HL-60/S4 (cell line): Measurements from ENCODE around the gene KCNJ1.

ENCODE experiments used
- in situ Hi-C: fragments of 300-500 bp; cut with MboI; formaldehyde crosslinking; loops from 2 replicates; pipeline ENCODE4 v1.14.3; 2022; ENCODE audit warnings: low sequenced_read_pairs

Gene KCNJ1

DNA sequence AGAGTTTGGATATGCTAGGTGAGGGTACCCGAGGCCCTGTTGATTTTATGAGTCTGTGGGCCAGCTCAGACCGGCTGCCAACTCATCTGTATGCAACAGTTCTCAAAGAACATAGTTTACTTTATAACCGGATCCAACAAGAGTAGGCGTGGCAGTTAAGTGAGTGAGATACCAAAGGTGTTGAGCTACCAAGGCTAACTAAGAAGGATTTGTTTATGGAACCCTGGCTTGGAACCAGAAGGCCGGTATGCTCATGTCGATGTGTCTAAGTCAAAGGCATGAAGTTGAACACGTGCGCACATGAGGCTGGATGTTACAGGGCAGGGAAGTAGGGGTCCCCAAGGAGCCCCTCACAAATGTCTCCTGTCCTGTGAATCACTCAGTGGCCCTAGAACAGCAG lies at the start of gene KCNJ1:
TSS of gene KCNJ1 (minus strand) at position 20 of the 400 bp plus-strand sequence. CDS start 27,053 bp downstream, outside the sequence.
- in situ Hi-C loops, result no loop called here

DNA sequence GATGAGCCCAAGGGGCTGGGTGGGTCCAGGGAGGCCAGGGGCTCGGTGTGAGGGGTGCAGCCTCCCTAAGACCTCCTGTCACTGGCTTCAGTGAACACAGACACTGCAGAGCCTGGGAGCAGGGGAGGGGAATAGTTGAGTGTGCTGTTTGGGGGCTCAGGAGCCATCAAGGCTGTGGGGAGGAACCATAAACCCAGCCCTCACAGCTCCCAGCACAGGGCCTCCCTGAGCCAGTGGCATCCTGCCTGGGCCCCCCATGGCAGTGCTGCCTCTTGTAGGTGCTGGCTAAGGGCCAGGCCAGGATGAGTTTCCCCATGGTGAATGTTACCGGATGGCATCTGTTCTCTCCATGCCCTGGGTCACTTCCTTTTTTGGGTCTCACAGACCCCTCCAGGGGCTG lies 49.6 kb upstream of the KCNJ1 start:
- in situ Hi-C loops, result no loop called here

DNA sequence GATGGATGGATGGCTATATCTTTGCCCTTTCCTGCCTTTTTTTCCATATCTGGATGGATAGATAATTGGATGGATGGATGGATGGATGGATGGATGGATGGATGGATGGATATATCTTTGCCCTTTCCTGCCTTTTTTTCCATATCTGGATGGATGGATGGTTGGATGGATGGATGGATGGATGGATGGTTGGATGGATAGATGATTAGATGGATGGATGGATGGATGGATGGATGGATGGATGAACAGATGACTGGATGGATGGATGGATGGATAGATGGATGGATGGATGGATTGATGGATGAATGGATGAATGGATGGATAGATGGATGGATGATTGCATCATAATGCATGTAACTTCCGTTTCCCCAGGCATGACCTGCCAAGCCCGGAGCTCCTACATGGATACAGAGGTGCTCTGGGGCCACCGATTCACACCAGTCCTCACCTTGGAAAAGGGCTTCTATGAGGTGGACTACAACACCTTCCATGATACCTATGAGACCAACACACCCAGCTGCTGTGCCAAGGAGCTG lies 49.0 kb upstream of the KCNJ1 start:
- in situ Hi-C loops, result no loop called here

DNA sequence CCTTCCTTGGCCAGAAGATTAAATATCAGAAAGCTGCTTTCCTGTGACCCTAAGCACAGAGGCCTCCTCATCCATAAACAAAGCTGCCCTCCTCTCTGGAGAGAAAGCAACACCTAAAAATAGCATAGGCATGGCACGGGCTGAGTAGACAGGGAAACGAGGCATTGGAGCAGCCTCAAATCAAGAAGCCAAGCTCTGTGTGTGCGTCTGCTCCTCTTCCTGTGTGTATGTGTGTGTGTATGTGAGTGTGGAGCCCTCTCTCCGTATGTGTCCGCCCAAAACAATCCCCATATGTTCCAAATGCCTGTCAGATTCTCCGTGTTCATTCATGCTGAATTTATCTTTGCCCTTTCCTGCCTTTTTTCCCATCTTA lies 48.0 kb upstream of the KCNJ1 start:
- in situ Hi-C loops, result no loop called here

DNA sequence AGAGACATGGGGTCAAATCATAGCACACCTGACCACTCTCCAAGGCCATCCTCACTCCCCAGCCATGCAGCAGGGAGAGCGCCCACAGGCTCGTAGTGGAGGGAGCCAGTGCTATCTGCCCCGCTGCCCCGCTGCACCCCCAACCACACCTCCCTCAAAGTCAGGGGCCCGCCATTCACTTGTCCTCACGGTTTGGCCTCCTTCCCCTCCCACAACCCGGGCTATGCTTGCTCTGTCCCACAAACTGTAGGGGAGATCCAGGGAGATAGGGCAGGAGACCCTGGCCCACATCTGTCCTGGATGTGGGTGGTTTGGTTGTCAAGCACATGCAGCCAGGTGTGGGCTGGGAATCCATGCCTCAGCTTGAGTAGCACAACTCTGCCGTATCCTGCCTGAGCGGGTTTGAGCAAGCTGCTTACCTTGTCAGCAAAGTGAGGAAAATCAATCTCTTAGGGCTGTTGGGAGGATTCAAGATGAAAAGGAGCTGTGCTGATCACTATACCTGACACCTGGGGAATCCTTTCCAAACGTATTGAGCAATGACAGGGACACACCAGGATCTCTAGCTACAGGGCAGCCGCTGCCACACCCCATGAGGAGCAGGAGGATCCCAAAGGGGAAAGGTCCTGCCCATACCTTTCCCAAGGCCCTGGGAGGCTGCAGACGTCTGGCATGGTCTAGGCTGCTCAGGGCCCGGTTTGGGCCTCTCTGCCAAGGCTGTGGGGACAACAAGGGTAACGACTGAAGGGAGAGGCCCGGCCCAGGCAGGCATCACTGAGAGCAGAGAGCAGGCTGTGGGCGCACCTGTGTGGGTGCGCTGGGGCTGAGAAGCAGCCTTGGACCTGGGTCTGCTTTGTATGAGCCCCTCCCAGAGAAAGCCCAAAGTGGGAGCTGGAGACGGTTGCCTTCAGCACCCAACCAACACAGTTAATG lies 47.4 kb upstream of the KCNJ1 start:
- in situ Hi-C loops, result no loop called here

DNA sequence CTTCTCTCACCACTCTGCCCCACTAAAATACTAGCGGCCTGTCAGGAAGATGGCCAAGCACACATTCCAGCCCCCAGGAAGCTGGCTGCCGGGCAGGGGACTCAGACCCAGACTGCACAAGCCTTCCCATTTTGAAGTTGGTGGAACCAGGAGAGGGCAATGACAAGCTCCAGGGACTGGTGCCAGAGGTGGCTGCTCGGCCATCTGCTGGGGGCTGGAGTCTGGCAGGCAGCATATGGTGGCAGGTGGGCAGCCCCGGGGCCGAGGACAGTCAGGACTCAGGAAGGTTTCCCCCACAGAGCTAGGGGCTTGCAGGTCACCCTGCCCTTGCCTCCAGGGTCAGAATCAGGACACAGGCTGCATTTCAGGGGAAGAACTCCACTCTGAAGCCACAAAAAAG lies 46.7 kb upstream of the KCNJ1 start:
- in situ Hi-C loops, result no loop called here

DNA sequence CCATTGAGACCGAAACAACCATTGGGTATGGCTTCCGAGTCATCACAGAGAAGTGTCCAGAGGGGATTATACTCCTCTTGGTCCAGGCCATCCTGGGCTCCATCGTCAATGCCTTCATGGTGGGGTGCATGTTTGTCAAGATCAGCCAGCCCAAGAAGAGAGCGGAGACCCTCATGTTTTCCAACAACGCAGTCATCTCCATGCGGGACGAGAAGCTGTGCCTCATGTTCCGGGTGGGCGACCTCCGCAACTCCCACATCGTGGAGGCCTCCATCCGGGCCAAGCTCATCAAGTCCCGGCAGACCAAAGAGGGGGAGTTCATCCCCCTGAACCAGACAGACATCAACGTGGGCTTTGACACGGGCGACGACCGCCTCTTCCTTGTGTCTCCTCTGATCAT lies 44.6 kb upstream of the KCNJ1 start:
- in situ Hi-C loops, result no loop called here

DNA sequence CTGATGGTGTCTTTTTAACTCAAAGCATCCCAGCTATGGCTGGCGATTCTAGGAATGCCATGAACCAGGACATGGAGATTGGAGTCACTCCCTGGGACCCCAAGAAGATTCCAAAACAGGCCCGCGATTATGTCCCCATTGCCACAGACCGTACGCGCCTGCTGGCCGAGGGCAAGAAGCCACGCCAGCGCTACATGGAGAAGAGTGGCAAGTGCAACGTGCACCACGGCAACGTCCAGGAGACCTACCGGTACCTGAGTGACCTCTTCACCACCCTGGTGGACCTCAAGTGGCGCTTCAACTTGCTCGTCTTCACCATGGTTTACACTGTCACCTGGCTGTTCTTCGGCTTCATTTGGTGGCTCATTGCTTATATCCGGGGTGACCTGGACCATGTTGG lies 44.1 kb upstream of the KCNJ1 start:
- in situ Hi-C loops, result no loop called here

DNA sequence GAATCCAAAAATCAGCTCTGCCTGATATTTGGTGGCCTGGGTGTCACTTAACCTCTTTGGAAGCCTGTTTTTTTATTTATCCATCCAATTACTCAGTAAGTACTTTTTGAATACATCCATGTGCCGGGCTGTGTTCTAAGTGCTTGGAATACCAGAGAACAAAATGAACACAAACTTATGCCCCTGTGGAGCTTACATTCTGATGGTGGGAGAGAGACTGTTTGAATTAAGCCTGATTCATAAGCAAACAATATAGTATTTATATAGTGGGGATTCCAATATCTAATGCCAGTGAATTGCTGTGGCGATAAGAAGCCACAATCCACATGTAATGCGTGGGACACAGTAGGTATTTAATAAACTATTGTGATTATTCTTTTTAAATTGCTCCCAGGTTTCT lies 43.5 kb upstream of the KCNJ1 start:
- in situ Hi-C loops, result no loop called here

DNA sequence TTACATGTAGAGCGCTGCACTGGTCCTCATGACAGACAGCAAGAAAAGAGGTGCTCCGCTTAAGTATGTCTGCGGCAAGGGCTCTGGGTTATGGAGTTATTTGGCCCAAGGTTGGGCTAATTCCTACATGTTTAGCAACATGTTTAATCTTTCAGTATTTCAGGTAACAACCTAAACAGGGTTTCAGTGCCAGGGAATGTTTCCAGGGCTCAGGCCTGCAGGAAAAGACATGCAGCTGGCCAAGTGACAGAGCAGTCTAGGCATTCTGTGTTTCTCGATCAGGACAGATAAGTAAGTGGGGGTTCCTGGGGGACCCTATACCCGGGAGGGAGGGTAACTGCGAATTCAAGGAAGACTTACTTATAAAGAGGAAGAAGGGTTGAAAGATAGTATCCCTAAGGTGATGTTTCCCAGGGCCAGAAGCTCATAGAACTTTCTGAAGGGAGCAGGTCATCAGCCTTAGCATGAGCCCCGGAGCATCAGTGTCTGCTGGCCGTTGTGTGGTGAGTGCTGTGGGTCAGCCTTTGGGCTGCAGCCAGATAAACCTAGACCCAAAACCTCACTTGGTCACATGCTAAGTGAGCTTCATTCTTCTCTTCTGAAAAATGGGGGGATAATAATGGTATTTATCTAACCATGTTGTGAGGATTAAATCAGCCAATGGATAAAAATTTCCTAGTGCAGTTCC lies 42.5 kb upstream of the KCNJ1 start:
- in situ Hi-C loops, result no loop called here

DNA sequence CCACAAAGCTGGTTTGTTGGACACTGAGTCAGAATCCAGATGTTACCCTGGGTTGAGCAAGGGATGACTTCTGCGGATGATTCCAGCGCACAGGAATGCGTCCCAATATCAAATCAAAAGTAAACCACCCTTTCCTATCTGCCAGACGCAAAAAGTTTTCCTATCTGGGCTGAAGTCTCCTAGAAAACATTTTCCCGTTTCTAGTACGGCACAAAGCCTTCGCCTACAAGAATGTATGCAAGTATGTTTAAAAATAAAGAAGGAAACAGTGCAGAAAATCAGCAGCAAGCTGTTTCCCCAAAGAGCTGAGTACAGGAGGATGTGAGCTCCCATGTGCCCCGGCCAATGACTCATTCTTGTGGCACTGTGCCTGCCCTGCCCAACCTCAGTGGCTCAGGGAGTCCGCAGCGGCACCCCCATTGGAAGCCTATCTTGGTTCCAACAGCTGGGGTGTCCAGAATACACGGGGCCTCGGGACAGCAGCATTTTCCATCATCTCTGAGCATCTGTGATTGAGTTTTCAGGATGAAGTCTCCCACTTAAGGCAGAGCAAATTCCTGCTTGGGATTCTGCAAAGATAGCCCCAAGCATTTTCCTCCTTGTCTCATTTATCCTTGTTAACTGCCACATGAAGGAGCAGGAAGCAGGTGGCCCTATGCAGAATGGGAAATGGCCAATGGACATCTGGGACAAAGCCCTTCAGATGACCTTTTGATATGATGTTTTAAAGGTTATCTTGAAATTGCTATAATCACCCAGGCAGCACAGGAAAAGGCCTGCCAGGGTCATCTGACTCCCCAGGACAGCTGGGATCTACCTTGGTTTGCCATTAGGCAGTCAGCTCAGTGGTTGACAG lies 41.5 kb upstream of the KCNJ1 start:
- in situ Hi-C loops, result no loop called here

DNA sequence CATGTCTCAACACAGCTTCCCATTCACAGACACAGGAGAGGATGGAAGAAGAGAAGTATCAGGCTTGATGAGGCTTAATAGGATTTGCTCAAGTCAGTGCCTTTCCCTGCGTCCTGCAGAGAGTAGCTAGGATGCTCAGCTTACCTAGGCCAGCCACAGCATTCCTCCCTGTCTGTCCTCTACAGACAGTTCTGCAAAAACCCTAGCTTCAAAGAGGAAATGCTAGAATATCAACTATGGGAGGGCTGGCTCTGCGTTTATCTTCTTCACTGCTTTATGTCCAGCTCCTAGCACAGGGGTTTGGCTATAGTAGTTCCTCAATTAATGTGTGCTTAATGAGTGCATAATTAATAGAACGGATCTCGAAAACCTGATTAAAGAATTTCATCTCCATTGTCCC lies 40.5 kb upstream of the KCNJ1 start:
- in situ Hi-C loops, result no loop called here

DNA sequence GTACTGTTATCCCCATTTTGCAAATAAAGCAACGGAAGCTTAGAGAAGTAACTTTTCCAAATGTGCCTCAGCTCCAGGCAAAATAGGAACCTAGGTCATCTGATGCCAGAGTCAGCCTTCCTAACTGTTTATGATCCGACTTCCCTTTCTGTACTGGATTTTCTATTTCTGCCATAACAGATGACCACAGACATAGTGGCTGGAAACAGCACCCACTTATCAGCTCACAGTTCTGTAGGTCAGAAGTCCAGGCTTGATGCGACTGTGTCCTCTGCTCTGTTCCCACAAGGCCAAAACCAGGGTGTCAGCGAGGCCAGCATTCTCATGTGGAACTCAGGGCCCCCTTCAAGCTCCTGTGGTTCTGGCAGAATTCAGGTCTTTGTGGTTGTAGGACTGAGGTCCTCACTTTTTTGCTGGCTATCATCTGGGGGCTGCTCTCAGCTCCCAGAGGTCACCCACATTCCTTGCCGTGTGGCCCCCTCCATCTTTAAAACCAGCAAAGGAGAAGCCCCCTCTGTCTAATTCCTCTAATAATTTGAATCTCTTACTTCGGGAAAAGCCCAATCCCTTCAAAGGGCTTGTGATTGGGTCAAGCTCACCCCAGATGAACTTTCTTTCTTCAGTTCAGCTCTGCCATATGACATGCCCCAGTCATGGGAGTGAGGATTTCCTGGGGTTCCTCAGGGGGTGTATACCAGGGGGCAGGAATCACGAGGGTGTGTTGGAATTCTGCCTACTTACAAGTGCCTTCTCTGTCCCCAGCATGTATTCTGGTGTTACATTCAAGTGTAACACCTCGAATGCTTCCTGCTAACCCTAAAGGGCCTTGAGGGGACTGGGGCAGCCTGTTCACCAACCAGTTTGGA lies 39.3 kb upstream of the KCNJ1 start:
- in situ Hi-C loops, result no loop called here

DNA sequence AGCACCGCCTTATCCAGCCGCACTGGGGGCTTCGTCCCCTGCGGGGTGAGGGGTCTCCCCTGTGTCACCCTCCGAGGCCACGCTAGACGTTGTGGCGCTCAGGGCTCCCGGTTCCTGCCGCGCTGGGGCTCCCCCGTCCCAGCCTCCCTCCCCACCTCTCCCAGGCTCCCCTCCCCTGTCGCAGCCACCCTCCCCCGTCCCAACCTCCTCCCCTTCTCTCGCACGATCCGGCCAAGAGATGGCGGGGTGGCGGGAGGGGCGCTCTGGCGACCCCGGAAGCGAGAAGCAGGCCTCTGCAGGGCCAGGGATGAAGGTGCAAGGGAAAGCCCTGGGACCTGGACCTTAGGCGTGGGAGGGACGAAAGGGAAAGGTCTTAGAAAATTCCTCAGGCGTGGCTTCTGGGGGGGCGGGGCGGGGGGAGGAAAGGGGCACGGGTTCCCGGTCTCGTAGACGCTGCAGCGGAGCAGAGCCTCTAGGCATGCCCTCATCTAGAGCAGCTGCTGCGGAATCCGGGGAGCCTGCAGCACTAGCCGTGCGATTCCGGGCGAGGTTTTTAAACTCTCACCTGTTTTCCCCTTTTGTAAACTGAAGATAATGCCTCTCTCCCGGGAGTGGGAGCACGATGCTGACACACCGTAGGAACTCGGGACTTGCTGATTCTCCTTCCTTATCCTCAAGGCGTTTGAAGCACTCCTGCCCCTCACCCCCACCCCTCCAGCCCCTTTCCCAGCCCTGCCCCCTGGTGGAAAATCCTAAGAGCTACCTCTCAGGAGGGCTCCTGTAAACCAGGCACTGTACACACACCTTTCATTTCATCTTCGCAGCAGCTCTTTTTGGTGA lies 38.5 kb upstream of the KCNJ1 start:
- in situ Hi-C loops, result no loop called here

DNA sequence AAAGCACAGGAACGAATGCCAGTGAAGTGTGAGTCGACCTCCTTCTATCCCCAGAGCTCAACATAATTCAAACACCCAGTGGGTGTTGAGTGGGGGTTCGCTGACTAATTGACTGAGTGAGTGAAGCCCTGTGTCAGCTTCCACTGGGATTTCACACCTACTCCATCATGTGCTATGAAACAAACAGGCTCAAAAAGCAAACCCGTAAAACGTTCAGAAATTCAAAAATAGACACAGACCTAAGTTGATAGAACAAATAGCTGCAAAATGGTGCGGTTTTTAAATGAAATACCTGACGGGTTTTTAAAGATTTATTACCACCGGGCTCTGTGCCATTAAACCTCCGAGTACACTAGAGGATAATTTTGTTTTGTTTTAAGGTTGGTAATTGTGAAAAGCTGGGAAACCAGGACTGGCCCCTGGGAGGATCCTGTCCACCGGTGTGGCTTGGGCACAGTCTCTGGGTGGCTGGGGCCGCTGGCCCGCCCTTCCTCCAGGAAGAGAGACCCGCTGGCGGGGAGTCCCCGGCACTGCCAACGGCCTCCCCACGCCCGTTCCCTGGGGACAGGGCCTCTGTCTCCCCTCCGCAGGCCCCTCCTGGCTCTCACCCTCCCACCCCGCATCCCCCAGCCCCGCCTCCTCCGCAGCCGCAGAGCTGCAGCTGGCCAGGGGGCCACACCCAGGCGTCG lies 37.7 kb upstream of the KCNJ1 start:
- in situ Hi-C loops, result no loop called here

DNA sequence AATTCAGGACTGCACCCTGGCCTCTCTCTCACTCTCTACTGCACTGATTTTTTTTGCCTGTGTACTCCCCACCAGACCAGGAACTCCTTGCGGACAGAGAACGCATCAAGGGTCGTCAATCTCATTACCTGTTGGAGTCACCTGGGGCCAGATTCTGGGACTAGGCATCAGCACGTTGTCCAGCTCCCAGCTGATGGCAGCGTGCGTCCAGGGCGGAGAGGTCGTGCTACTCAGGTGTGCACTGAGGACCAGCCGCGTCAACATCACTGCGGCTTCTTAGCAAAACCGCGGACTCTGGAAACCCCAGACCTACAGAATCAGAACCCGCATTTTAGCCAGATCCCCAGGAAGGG lies 37.2 kb upstream of the KCNJ1 start:
- in situ Hi-C loops, result no loop called here

DNA sequence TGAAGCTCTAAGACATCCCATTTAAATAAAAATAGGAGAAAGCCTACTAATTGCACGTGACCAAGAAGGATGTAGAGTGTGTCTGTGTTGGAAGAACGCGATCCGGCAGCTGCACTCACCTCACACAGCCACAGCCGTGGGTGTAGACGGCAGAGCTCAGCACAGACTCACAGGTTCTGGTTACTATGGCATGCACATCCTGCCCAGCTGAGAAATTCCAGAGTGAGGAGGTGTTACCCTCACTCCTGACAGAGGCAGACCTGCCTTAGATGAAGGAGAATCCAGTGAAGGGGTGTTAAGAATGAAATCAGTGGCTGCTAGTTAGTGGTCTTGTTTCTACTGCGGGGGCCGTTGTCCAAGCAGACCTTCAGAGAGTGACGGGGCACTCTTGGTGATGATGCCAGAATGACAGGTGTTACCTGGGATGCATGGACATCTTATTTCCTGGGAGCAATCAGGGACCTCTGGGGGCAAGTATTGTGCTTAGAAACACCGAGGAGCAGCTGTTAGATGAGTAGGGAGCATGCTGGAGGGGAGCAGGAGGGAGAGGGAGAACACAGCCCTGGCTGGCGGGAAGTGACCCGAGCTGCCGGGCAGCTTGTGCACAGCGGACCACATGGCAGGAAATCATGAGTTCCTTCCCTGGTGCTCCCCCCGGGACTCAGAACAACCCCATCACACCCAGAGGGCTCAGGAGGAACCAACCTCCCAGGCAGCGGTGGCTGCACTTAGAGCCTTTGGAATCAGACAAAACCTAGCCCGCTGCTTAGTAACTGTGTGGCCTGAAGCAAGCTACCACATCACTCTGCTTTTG lies 36.4 kb upstream of the KCNJ1 start:
- in situ Hi-C loops, result no loop called here

DNA sequence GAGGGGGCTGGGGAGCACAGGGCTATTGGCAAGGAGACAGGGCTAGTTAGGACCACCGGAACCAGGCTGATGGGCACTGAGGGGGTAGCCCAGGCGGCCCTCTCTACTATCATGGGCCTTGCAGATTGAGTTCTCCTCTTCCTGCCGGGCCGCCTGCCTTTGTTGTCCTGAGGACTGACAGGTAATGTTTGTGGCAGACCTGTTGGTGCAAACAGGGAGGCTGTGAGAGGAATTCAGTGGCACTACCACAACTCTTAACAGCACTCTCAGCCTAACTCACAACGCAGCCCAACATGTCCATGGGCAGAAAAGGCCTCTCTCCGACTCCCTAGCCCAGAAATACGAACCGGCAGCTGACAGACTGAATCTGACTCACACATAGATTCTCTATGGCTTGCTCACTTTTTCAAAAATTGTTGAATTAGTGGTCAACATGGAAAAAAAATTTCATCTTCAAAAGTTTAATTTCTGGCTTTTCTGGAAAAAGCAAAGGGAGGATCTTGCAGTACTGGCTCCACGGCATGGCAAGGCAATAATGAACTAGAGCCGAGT lies 35.5 kb upstream of the KCNJ1 start:
- in situ Hi-C loops, result no loop called here
